G401 (cell line): ENCODE measurements around the gene KISS1R. TPM values are rescaled to one million over a fixed set of nuclear protein-coding genes. Genes with fewer than 3 reads are reported as not detected.

Experiments used
- DNase-seq: peaks from one replicate; pipeline ENCODE4 v3.0.0-alpha.2; 2015; ENCODE audit warnings: low spot score
- in situ Hi-C: cut with HindIII; loops from 2 replicates; pipeline ENCODE4 v1.10.0; 2016; ENCODE audit warnings: low sequenced_read_pairs, mixed read lengths
- total RNA-seq: library from RNA; depleted of rRNA; stranded (reverse); fragments of >200 nt; shearing (Covaris generic); gene quantifications from 2 replicates; pipeline ENCODE4 v1.2.3, GENCODE V29; 2014

The KISS1R gene
- total RNA-seq, 1 experiment from 2014 or later, result 1.8 TPM

GRCh38 chr19:896999-897398 is 20.1 kb upstream of the KISS1R start:
- DNase-seq, result no peak
- in situ Hi-C loops, result no loop called here

GRCh38 chr19:897442-898039 is 19.6 kb upstream of the KISS1R start:
- in situ Hi-C loops, result no loop called here
- no peak for DNase-seq

- in situ Hi-C loops, result no loop called here
- DNase-seq, result peak; percentile 87
These were observed 18.5 kb upstream of the KISS1R start for GRCh38 chr19:898663-899062.

- in situ Hi-C loops, result no loop called here
- DNase-seq, result no peak
These were observed 17.6 kb upstream of the KISS1R start for GRCh38 chr19:899336-900042.

- in situ Hi-C loops, result no loop called here
These were observed 17.2 kb upstream of the KISS1R start for GRCh38 chr19:900043-900301.

GRCh38 chr19:900302-901111 is 16.6 kb upstream of the KISS1R start:
- in situ Hi-C loops, result no loop called here
- DNase-seq, result no peak

More at GRCh38 chr19:900043-900301, 17.2 kb upstream of the KISS1R start:
- DNase-seq, result no peak

GRCh38 chr19:901216-902092 is 15.7 kb upstream of the KISS1R start:
- DNase-seq, result no peak
- in situ Hi-C loops, result no loop called here

- in situ Hi-C loops, result no loop called here
These were observed 15.1 kb upstream of the KISS1R start for GRCh38 chr19:902093-902370.

GRCh38 chr19:902446-903226 is 14.5 kb upstream of the KISS1R start:
- in situ Hi-C loops, result no loop called here
- DNase-seq, result no peak

More at GRCh38 chr19:902093-902370, 15.1 kb upstream of the KISS1R start:
- DNase-seq, result no peak

GRCh38 chr19:903266-903797 is 13.8 kb upstream of the KISS1R start:
- no peak for DNase-seq
- in situ Hi-C loops, result no loop called here

GRCh38 chr19:904545-904944 is 12.6 kb upstream of the KISS1R start:
- in situ Hi-C loops, result no loop called here
- DNase-seq, result no peak

GRCh38 chr19:906480-906879 is 10.7 kb upstream of the KISS1R start:
- DNase-seq, result no peak
- in situ Hi-C loops, result no loop called here

GRCh38 chr19:907183-907853 is 9.8 kb upstream of the KISS1R start:
- DNase-seq, result no peak
- in situ Hi-C loops, result no loop called here

GRCh38 chr19:911197-912033 is 5.7 kb upstream of the KISS1R start:
- DNase-seq, result no peak
- in situ Hi-C loops, result no loop called here

- in situ Hi-C loops, result no loop called here
- DNase-seq, result peak; percentile 22
These were observed 4.7 kb upstream of the KISS1R start for GRCh38 chr19:912181-913079.

GRCh38 chr19:913080-913748 is 3.9 kb upstream of the KISS1R start, which contains the start of gene R3HDM4:
Gene R3HDM4, minus strand, starts transcription at chr19:913219. Its CDS starts 62 bp downstream, at chr19:913157.
- in situ Hi-C loops, result no loop called here
- DNase-seq, result peak; percentile 63
